DMS153 treated with DMSO at 0.1 percent for 48 hours (cell line): ENCODE results near the gene SLC22A9.
"Not testable (repeated sequence)": the region's sequence is repeated elsewhere in the genome, so short reads cannot be mapped to it uniquely, and the experiment has no call there.

Experiments
- DNase-seq: peaks from one replicate; lab custom pipeline; 2025; ENCODE audit not compliant: unreplicated experiment; lab: John Stamatoyannopoulos, UW

Gene SLC22A9

GRCh38 chr11:63369165-63369970, at the start of gene SLC22A9:
TSS of gene SLC22A9 (plus strand) at chr11:63369785. CDS start at chr11:63370057, 272 bp downstream.
- DNase-seq: no peak

GRCh38 chr11:63321723-63322122, 47.9 kb upstream of the SLC22A9 start:
- no peak for DNase-seq

GRCh38 chr11:63335089-63335488, 34.5 kb upstream of the SLC22A9 start:
- DNase-seq: not testable (repeated sequence)

- no peak for DNase-seq
Measured at GRCh38 chr11:63337070-63337469, 32.5 kb upstream of the SLC22A9 start.

- no peak for DNase-seq
Measured at GRCh38 chr11:63343130-63343529, 26.5 kb upstream of the SLC22A9 start.

GRCh38 chr11:63352144-63352543, 17.4 kb upstream of the SLC22A9 start:
- no peak for DNase-seq

GRCh38 chr11:63362196-63362793, 7.3 kb upstream of the SLC22A9 start:
- no peak for DNase-seq

- no peak for DNase-seq
Measured at GRCh38 chr11:63369971-63370588, 495 bp downstream of the SLC22A9 start.

GRCh38 chr11:63371396-63371795, 1.8 kb downstream of the SLC22A9 start:
- DNase-seq: no peak

GRCh38 chr11:63375434-63375833, 5.8 kb downstream of the SLC22A9 start:
- no peak for DNase-seq

- DNase-seq: no peak
Measured at GRCh38 chr11:63380130-63380529, 10.5 kb downstream of the SLC22A9 start.

GRCh38 chr11:63395697-63396096, 26.1 kb downstream of the SLC22A9 start:
- DNase-seq: no peak

GRCh38 chr11:63404161-63404935, 34.8 kb downstream of the SLC22A9 start:
- DNase-seq: no peak

GRCh38 chr11:63405114-63405513, 35.5 kb downstream of the SLC22A9 start:
- DNase-seq: no peak

GRCh38 chr11:63406458-63406857, 36.9 kb downstream of the SLC22A9 start:
- DNase-seq: no peak

GRCh38 chr11:63417174-63417852, 47.7 kb downstream of the SLC22A9 start:
- DNase-seq: no peak

- DNase-seq: no peak
Measured at GRCh38 chr11:63427971-63428508, 58.5 kb downstream of the SLC22A9 start.

- DNase-seq: not testable (repeated sequence)
Measured at GRCh38 chr11:63430731-63431130, 61.1 kb downstream of the SLC22A9 start.

- not testable (repeated sequence) for DNase-seq
Measured at GRCh38 chr11:63435351-63435750, 65.8 kb downstream of the SLC22A9 start.

- DNase-seq: not testable (repeated sequence)
Measured at GRCh38 chr11:63435831-63436230, 66.2 kb downstream of the SLC22A9 start.
